ENCODE data around the gene ZNF367.

The ZNF367 gene

GRCh38 chr9:96338299-96338698 is 79.9 kb downstream of the ZNF367 start:
- H3K4me3 Mint-ChIP-seq, result no peak overlapping the region
- no peaks in the 10 kb centered on the region for H3K9me3 Mint-ChIP-seq
- H3K27me3 Mint-ChIP-seq (ENCODE audit: low read depth), result no peaks in the 10 kb centered on the region
- H3K36me3 Mint-ChIP-seq (ENCODE audit: low read depth), result peaks cover 1% of the 10 kb centered on the region
- H3K27ac Mint-ChIP-seq, result no peak overlapping the region
- H3K4me1 Mint-ChIP-seq (ENCODE audit: low read depth), result no peaks in the 10 kb centered on the region

Measured in T-helper 1 cell treated with Interleukin-12 subunit alpha and Interleukin-12 subunit beta and Interleukin-4 antibody, amounts not matched to agents 30 μg/mL and 1 μg/mL, for 36 hours (primary cell).